ENCODE measurements around the gene GPR132.

GPR132 gene

GRCh38 chr14:105067969-105068301 lies 2.7 kb upstream of the GPR132 start:
- no peaks in the 10 kb centered on the region for H3K36me3 ChIP-seq (ENCODE audit: control insufficient read depth in 1 of 2, insufficient read depth in 2 of 2, low read depth in 1 of 2, low read length in 2 of 2)
- no peak overlapping the region for H3K4me2 ChIP-seq (ENCODE audit: low read length, poor library complexity, severe bottlenecking)
- no peak overlapping the region for H3K18ac ChIP-seq (ENCODE audit: low read depth in 1 of 2, low read length in 2 of 2)

GRCh38 chr14:105067140-105067968 lies 2.1 kb upstream of the GPR132 start:
- H2AK5ac ChIP-seq (ENCODE audit: low read length, severe bottlenecking), result no peak overlapping the region
- no peak overlapping the region for H3K4ac ChIP-seq (ENCODE audit: low read depth in 1 of 2, low read length in 2 of 2)
- peaks cover 0 to 7% of the 10 kb centered on the region in 2 experiments for H3K27me3 ChIP-seq (ENCODE audit: control insufficient read depth in 1 of 2, insufficient read depth in 1 of 2, low read length in 2 of 2)
- peak overlapping the region; percentile 8 to 75 for H3K18ac ChIP-seq (ENCODE audit: low read depth in 1 of 2, low read length in 2 of 2)
- WGBS, result 60% methylated on average over 17 of the region's 18 CpGs
- H3K23ac ChIP-seq (ENCODE audit: low read length in 2 of 2), result peak overlapping the region in 1 of 2 experiments; percentile 30
- H3K9me3 ChIP-seq (ENCODE audit: control insufficient read depth, low read length), result no peaks in the 10 kb centered on the region
- H3K4me3 ChIP-seq (ENCODE audit: insufficient read depth in 1 of 2, low read depth in 1 of 2, low read length in 2 of 2), result no peak overlapping the region
- H3K79me1 ChIP-seq (replicated peaks; ENCODE audit: low read length, poor library complexity, severe bottlenecking), result no peaks in the 10 kb centered on the region
- H3K14ac ChIP-seq (ENCODE audit: low read length in 2 of 2), result peak overlapping the region in 1 of 2 experiments; percentile 83
- H3K9ac ChIP-seq (ENCODE audit: low read length), result no peak overlapping the region
- H4K8ac ChIP-seq (ENCODE audit: low read length), result peak overlapping the region; percentile 5
- peaks cover 24% of the 10 kb centered on the region for H3K4me1 ChIP-seq (ENCODE audit: control insufficient read depth, insufficient read depth, low read depth, low read length)
- peak overlapping the region; percentile 81 for H4K91ac ChIP-seq (ENCODE audit: low read length)
- peak overlapping the region; percentile 15 for H2AFZ ChIP-seq (ENCODE audit: low read depth, low read length)
- peak overlapping the region in 1 of 2 experiments; percentile 49 for H2BK12ac ChIP-seq (ENCODE audit: low read length in 2 of 2)
- H3K4me2 ChIP-seq (ENCODE audit: low read length, poor library complexity, severe bottlenecking), result no peak overlapping the region
- no peak overlapping the region for H3K27ac ChIP-seq (ENCODE audit: low read length, poor library complexity, severe bottlenecking)
- H3K36me3 ChIP-seq (ENCODE audit: control insufficient read depth in 1 of 2, insufficient read depth in 2 of 2, low read depth in 1 of 2, low read length in 2 of 2), result no peaks in the 10 kb centered on the region
- H2BK15ac ChIP-seq (ENCODE audit: low read depth, poor library complexity, severe bottlenecking), result no peak overlapping the region
- no peak overlapping the region for H2BK120ac ChIP-seq (ENCODE audit: low read depth, low read length)
- H2BK5ac ChIP-seq (ENCODE audit: low read depth, low read length, poor library complexity, severe bottlenecking), result no peak overlapping the region
- peak; percentile 25 for DNase-seq

More at GRCh38 chr14:105067969-105068301, 2.7 kb upstream of the GPR132 start:
- H2BK120ac ChIP-seq (ENCODE audit: low read depth, low read length), result no peak overlapping the region
- H3K4me1 ChIP-seq (ENCODE audit: control insufficient read depth, insufficient read depth, low read depth, low read length), result peaks cover 24% of the 10 kb centered on the region
- no peaks in the 10 kb centered on the region for H3K79me1 ChIP-seq (replicated peaks; ENCODE audit: low read length, poor library complexity, severe bottlenecking)
- no peak overlapping the region for H2AFZ ChIP-seq (ENCODE audit: low read depth, low read length)
- H4K8ac ChIP-seq (ENCODE audit: low read length), result no peak overlapping the region
- peak overlapping the region; percentile 12 for H2BK15ac ChIP-seq (ENCODE audit: low read depth, poor library complexity, severe bottlenecking)
- H3K9me3 ChIP-seq (ENCODE audit: control insufficient read depth, low read length), result no peaks in the 10 kb centered on the region
- H2AK5ac ChIP-seq (ENCODE audit: low read length, severe bottlenecking), result no peak overlapping the region
- 97% methylated on average over 12 of the region's 12 CpGs for WGBS
- no peak overlapping the region for H3K9ac ChIP-seq (ENCODE audit: low read length)
- H3K14ac ChIP-seq (ENCODE audit: low read length in 2 of 2), result peak overlapping the region in 1 of 2 experiments; percentile 37
- no peak overlapping the region for H2BK5ac ChIP-seq (ENCODE audit: low read depth, low read length, poor library complexity, severe bottlenecking)
- H2BK12ac ChIP-seq (ENCODE audit: low read length in 2 of 2), result peak overlapping the region in 1 of 2 experiments; percentile 45
- H3K4me3 ChIP-seq (ENCODE audit: insufficient read depth in 1 of 2, low read depth in 1 of 2, low read length in 2 of 2), result no peak overlapping the region
- no peak overlapping the region for H3K27ac ChIP-seq (ENCODE audit: low read length, poor library complexity, severe bottlenecking)
- no peak for DNase-seq
- no peak overlapping the region for H3K4ac ChIP-seq (ENCODE audit: low read depth in 1 of 2, low read length in 2 of 2)
- H4K91ac ChIP-seq (ENCODE audit: low read length), result no peak overlapping the region
- H3K23ac ChIP-seq (ENCODE audit: low read length in 2 of 2), result peak overlapping the region in 1 of 2 experiments; percentile 30
- peaks cover 0 to 10% of the 10 kb centered on the region in 2 experiments for H3K27me3 ChIP-seq (ENCODE audit: control insufficient read depth in 1 of 2, insufficient read depth in 1 of 2, low read length in 2 of 2)

GRCh38 chr14:105066240-105067071 lies 1.2 kb upstream of the GPR132 start:
- no peak for DNase-seq
- Histone ChIP-seq H3K14ac (ENCODE audit: low read length in 2 of 2) (no peak overlapping the region), H3K36me3 (ENCODE audit: control insufficient read depth in 1 of 2, insufficient read depth in 2 of 2, low read depth in 1 of 2, low read length in 2 of 2) (no peaks in the 10 kb centered on the region), H2BK5ac (ENCODE audit: low read depth, low read length, poor library complexity, severe bottlenecking) (no peak overlapping the region), H3K27me3 (ENCODE audit: control insufficient read depth in 1 of 2, insufficient read depth in 1 of 2, low read length in 2 of 2) (peaks cover 3 to 9% of the 10 kb centered on the region in 2 experiments), H3K4me2 (ENCODE audit: low read length, poor library complexity, severe bottlenecking) (no peak overlapping the region), H2AFZ (ENCODE audit: low read depth, low read length) (no peak overlapping the region), H4K8ac (ENCODE audit: low read length) (no peak overlapping the region), H3K4ac (ENCODE audit: low read depth in 1 of 2, low read length in 2 of 2) (no peak overlapping the region), H3K9ac (ENCODE audit: low read length) (no peak overlapping the region), H2BK120ac (ENCODE audit: low read depth, low read length) (no peak overlapping the region), H4K91ac (ENCODE audit: low read length) (peak overlapping the region; percentile 21), H3K9me3 (ENCODE audit: control insufficient read depth, low read length) (no peaks in the 10 kb centered on the region), H3K18ac (ENCODE audit: low read depth in 1 of 2, low read length in 2 of 2) (no peak overlapping the region), H3K79me1 (replicated peaks; ENCODE audit: low read length, poor library complexity, severe bottlenecking) (no peaks in the 10 kb centered on the region), H3K27ac (ENCODE audit: low read length, poor library complexity, severe bottlenecking) (no peak overlapping the region), H2AK5ac (ENCODE audit: low read length, severe bottlenecking) (no peak overlapping the region), H2BK15ac (ENCODE audit: low read depth, poor library complexity, severe bottlenecking) (no peak overlapping the region), H3K4me3 (ENCODE audit: insufficient read depth in 1 of 2, low read depth in 1 of 2, low read length in 2 of 2) (no peak overlapping the region), H2BK12ac (ENCODE audit: low read length in 2 of 2) (no peak overlapping the region), H3K4me1 (ENCODE audit: control insufficient read depth, insufficient read depth, low read depth, low read length) (peaks cover 27% of the 10 kb centered on the region), H3K23ac (ENCODE audit: low read length in 2 of 2) (no peak overlapping the region)
- 83% methylated on average over 21 of the region's 28 CpGs for WGBS

GRCh38 chr14:105064721-105065143 lies 498 bp downstream of the GPR132 start:
- DNase-seq, result peak; percentile 29
- Histone ChIP-seq H4K91ac (ENCODE audit: low read length) (no peak overlapping the region), H2AFZ (ENCODE audit: low read depth, low read length) (no peak overlapping the region), H3K4ac (ENCODE audit: low read depth in 1 of 2, low read length in 2 of 2) (no peak overlapping the region), H3K4me3 (ENCODE audit: insufficient read depth in 1 of 2, low read depth in 1 of 2, low read length in 2 of 2) (no peak overlapping the region), H3K9me3 (ENCODE audit: control insufficient read depth, low read length) (no peaks in the 10 kb centered on the region), H3K9ac (ENCODE audit: low read length) (no peak overlapping the region), H3K23ac (ENCODE audit: low read length in 2 of 2) (no peak overlapping the region), H3K79me1 (replicated peaks; ENCODE audit: low read length, poor library complexity, severe bottlenecking) (no peaks in the 10 kb centered on the region), H2BK5ac (ENCODE audit: low read depth, low read length, poor library complexity, severe bottlenecking) (no peak overlapping the region), H3K14ac (ENCODE audit: low read length in 2 of 2) (no peak overlapping the region), H3K27me3 (ENCODE audit: control insufficient read depth in 1 of 2, insufficient read depth in 1 of 2, low read length in 2 of 2) (peaks cover 3 to 18% of the 10 kb centered on the region in 2 experiments), H2BK12ac (ENCODE audit: low read length in 2 of 2) (no peak overlapping the region), H2BK120ac (ENCODE audit: low read depth, low read length) (no peak overlapping the region), H2AK5ac (ENCODE audit: low read length, severe bottlenecking) (no peak overlapping the region), H3K4me2 (ENCODE audit: low read length, poor library complexity, severe bottlenecking) (no peak overlapping the region), H3K27ac (ENCODE audit: low read length, poor library complexity, severe bottlenecking) (no peak overlapping the region), H2BK15ac (ENCODE audit: low read depth, poor library complexity, severe bottlenecking) (no peak overlapping the region), H3K4me1 (ENCODE audit: control insufficient read depth, insufficient read depth, low read depth, low read length) (peaks cover 25% of the 10 kb centered on the region), H3K18ac (ENCODE audit: low read depth in 1 of 2, low read length in 2 of 2) (no peak overlapping the region), H4K8ac (ENCODE audit: low read length) (peak overlapping the region; percentile 12), H3K36me3 (ENCODE audit: control insufficient read depth in 1 of 2, insufficient read depth in 2 of 2, low read depth in 1 of 2, low read length in 2 of 2) (no peaks in the 10 kb centered on the region)
- WGBS, result 92% methylated on average over 12 of the region's 12 CpGs
